Effector CD4-positive, alpha-beta T cell (primary cell): ENCODE data around the gene PPP1R15B.
"Not testable (repeated sequence)": the region's sequence is repeated elsewhere in the genome, so short reads cannot be mapped to it uniquely, and the experiment has no call there.

ENCODE experiments used
- DNase-seq: peaks from one replicate; pipeline ENCODE4 v3.0.0-alpha.2; 2020

The PPP1R15B gene

DNA sequence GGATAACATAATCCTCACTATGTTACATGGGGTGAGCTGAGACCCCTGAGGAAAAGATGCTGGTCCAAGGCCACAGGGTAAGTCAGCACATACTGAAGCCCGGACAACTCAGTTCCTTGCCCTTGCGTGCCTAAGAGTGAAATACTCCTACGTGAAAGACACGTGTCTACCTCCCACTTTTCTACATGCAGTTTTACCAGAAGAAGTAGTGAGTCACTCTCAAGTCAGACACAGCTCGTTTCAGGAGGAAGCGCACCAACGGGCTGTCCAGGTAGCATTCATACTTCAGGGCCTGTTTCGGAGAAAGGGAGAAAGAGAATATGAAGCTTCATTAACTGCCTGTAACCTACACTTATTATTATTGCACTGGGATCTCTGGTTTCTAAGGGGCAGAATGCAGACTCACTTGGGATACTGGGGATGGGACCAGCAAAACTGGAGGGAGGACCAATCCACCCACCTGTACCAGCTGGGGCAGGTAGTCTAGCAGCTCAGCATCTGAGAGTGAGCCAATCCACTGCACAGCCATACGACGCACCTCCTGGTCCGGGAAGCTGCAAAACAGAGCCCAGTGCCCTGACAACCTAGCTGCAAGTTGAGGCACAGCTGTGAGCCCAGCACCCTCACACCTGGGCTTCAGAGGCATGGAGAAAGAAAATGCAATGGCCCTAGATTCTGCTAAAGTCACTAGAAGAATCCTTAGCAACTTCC lies 32.4 kb upstream of the PPP1R15B start:
- no peak for DNase-seq

DNA sequence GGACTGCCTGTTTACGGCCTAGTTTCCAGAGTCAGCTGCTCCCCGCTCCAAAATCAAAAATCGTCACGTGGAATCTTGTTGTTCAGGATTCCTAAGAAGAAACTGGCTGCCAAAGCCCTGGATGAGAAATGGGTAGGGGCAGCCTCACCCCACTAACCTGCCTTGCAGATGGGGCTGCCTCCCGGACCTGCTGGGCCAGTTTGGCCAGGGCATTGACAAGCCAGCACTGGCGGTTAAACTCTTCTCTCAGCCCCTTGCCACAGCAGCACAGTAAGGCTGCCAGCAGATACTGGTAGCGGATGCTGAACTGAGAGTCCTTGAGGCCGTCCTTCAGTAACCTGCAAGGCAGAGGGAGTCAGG lies 31.6 kb upstream of the PPP1R15B start:
- no peak for DNase-seq

DNA sequence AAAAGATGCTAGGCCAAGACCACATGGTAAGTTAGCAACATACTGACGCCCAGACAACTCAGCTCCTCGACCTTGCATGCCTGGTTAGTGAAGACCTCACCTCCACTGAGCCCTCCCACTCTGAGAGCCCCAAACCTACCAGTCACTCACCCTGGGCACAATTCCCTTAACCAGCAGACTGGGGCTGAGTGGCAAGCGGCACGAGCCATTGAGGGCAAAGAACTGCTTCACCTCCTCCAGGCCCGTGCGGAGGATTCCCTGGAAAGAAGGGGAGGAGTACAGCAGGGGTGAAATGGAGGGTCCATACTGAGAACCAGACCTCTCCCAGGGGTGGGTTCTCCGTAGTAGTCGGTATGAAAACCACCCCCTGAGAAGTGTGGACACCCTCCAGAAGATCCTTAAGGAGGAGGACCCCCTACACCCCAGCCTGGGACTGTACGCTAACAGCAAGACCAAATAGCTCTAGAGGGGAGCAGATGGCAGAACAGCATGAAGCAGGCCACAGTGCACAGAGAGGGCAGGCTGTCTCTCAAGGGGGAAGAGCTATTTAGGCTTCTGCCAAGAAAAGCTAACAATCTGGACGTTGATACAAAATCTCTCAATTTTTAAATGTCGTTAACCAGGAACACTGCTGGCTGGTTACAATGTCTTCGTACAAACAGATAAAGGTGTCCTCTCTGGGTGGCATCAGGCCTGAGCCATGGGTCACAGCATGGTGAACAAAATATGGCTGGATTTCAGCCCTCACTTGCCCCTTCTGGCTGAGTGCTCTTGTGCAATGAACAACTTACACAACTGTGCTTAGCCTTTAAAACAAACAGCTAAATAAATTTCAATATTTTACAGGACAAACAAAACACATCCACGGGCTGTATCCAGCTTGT lies 31.0 kb upstream of the PPP1R15B start:
- no peak for DNase-seq

DNA sequence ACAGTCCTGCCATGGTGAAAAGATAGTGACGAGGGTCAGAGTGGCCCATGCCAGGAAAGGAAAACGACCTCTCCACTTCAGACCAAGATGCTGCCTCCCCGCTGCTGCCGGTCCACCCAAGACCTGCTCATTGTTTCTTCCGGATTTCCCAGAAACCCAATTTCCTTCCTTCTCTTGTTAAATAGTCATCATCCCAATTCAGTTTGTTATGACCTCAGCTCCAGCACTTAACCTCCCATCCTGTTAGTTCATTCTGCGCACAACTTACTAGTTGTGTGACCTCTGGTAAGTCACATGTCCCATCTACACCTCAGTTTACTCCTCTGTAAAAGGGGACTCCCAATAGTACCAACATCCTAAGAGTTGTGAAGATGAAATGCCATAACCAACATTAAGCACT lies 29.9 kb upstream of the PPP1R15B start:
- DNase-seq: no peak

DNA sequence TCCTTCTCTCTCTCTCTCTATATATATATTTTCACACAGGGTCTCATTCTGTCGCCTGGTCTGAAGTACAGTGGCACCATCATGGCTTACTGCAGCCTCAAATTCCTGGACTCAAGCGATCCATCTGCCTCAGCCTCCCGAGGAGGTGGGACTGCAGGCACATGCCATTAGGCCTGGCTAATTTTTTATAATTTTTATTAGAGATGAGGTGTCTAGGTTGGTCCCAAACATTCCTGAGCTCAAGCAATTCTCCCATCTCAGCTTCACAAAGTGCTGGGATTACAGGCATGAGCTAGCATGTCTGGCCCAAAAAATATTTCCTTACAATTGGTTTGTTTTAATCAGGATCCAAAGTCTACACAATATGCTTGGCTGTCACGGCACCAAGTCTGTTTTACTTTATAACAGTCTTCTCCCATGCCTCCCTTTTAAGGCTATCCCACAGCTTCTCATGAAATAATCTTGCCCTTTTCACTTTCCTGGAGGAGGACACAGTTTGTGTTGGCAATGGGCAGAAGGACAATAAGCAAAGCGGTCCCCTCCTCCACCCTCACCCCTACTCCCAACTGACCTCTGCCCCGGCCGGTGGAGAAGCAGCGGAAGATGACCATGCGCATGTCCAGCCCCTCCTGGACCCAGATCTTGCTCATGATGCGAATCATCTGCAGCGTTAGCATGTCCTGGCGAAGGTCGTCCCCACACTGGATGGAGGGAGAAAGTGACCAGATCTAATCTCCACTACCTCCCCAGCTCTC lies 28.2 kb upstream of the PPP1R15B start:
- no peak for DNase-seq

DNA sequence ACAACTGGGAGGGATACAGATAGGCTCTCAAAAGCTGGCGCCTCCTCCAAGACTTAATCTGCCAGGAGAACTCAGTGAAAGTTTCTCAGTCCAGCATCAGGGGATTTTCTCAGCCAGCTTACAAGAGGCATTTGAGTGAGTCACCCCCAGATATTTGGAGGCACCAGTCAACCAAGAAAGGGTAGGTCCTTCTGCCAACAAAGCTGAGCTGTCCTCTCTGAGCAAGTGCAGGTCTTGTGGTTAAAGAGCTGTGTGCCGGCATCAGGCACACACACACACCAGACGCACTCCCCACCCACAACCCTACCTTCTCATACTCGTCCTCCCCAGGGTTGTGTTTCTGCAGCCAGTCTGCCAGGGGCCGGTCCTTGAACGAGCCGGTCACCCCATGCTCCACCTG lies 27.0 kb upstream of the PPP1R15B start:
- no peak for DNase-seq

DNA sequence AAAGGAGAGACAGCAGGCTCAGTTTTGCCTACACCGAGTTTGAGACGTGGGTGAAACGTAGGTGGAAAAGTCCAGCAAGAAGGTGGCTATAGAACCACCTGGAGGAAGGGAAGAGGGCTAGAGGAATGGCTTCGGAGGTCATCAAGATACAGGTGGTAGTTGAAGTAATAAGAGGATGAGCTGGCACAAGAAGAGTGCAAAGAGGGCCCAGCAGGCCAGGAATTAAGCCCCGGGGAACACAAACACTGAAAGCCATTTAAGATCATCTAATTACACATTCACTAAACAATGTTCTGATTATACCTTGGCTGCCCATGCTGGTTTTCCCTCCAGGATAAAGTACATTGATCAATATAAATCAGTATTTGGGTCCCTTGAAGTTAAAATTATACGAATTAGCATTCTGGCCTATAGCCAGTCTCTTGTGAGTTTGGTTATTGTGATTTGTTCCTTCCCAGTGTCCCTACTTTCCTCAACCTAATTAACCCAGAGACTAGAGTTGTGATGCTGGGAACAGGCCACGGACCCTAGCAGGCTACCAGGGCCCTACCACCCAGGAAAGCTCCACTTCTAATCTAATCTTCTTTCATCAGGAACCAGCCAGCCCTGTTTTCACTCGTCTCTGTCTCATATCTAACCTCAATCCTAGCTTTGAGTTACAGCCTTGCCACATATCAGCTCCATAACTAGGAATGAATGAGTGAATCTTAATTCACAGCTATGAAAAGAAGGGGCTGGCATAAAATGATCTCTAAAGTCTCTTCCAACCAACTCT lies 26.4 kb upstream of the PPP1R15B start:
- DNase-seq: no peak

DNA sequence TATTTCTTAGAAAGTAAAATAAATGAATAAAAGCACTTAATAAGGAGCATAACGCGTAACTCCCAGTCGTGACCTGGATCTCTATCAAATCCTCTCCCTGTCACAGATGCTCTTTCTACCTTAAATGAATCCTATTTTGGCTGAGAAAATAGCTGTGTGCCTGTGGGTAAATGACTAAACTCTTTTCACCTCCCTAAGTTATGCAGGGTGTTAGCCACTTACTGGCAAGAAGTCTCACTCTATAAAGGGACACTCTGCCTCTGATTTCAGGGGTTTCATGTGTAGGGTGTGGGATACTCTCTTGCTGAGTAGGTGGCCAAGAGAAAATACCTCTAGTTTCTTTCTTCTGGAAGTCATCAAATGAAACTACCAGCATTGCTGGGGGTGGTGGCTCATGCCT lies 24.3 kb upstream of the PPP1R15B start:
- no peak for DNase-seq

DNA sequence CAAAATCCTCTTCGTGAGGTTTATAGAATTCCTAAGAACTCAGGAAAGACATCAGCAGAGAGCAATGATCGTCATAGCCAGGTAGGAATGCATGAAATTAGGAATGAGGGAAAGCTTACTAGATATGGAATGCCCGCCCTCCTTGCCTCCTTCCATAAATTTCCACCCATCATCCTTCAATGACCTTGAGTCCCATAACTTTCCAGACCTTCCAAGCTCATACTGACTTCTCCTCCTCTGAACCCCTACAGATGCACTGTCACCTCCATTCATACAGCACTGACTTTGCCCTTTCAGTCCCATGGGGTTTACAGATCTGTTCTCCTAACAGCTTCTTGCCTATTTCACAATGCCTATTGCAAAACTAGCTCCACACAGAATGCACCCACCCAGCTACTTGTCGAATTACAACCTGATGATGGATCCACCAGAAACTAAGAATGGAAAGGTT lies 23.8 kb upstream of the PPP1R15B start:
- no peak for DNase-seq

DNA sequence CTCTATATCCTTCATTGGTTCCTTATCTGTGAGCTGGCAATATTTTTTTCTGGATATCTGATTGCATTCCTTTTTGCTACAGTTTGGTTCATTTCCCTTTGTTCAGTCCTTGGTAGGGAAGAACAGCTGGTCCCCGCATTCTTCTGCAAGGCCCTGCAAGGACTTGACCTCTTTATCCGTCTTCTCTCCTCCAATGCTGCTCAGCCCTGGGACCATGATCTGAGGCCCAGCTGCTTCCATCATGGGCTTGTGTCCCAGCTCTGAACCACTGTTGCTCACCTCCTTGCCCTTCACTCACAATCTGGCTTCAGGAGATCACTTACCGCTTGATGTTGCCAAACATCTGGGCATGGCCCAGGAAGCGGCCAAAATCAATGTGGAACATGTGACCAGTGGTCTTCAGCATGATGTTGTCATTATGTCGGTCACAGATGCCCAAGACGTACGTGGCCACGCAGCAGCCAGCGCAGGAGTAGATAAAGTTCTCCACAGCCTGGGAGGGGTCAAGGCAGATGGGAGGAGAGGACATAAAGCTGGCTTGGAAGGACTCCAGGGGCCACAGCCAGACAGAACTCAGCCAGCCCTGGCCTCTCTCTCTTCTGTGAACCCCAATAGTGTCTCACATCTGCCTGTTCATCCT lies 22.6 kb upstream of the PPP1R15B start:
- DNase-seq: no peak

DNA sequence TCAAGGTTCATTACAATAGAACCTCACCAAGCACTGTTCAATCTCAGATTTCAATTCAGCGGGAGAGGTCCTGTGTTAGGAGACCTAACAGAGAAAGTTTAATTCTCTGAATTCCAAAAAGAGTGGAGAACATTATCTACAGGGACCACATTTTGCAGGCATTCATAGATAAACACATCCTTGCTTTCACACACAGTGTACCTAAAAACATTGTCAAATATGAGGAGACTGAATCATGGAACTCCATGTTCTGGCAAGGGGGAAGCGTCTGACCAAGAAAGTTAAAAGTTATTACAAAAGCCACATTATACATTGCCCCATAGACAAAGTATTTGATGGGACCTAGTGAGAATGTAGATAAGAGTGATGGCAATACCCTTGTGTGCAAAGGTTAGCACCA lies 21.1 kb upstream of the PPP1R15B start:
- no peak for DNase-seq

DNA sequence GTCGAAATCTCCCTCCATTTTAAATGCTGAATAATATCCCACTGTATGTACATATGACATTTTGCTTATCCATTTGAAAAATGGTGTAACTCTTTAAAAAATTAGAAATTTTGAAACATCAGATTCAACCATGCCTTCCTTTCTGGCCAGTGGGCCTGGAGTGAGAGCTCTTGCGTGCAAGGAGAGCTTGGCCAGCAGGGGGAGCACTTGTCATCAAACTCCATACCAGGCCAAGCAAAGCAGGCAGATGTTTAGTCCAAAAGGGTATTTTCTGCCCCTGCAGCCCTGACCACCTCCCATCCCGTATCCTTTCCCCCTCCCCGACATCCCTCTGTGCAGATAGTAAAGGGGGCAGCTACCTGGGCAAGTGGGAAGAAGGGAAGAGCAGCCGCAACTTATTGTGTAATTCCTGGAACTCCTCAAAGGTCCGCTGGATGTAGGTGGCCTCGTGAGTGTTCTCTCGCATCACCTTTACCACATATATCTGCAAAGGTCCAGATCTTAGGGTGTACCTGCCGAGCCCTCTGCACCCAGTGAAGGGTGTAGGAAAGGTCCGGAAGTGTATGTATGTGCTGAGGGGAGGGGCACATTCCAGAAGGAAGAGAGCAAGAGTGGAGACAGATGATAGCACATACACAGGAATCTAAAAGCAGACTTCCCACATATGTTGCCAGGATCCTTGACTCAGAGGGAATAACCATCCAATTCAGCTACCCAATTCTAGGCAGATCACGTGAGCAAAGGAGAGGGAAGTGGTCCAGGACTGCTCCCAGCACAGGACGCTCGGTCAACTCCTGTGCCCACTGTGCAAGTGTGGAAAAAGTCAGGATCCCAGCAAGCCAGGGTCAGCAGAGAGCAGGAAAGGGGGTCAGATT lies 19.9 kb upstream of the PPP1R15B start:
- DNase-seq: peak; percentile 77

DNA sequence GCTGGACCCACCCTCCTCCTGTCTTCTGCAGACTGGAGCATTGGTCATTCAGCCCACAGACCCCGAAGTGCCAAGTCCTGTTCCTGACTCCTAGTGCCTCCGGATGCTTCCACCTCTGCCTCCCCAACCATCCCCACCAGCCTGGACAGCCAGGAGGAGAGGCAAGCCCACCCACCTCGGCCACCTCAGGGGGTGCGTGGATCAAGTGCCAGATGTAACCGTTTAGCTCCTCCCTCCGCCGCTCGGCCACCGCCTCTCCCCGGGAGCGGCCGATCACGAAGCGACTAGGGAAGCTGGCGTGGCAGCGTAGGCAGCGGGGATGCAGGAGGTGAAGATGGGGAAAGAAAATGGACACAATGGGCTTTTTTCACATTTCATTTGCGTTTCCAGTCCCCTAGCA lies 18.1 kb upstream of the PPP1R15B start:
- no peak for DNase-seq

DNA sequence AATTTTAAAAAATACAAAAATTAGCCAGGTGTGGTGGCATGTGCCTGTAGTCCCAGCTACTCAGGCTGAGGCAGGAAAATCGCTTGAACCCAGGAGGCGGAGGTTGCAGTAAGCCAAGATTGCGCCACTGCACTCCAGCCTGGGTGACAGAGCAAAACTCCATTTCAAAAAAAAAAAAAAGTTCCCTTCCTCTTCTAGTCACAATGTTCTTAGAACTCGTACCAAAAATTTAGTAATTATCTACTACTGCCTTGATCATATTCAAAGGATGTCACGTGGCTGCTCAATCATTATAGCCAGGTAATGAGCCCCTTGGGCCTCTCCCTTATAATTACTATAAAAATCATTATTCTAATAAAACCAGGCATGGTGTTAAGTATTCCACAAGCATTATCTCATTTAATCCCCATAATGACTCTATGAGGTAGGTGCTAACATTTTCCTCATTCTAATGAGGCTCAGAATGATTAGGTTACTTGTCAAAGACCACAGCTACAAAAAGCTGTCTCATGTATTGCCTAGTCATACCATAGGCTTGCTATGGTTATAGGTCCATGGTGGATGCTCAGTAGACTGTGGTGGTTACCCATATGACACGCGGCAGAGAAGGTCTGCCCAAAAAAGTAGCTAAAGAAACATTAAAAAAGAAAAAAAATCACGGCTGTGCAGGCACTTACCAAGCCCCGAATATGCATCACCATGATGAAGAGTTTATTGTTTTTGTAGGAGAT lies 15.5 kb upstream of the PPP1R15B start:
- no peak for DNase-seq

DNA sequence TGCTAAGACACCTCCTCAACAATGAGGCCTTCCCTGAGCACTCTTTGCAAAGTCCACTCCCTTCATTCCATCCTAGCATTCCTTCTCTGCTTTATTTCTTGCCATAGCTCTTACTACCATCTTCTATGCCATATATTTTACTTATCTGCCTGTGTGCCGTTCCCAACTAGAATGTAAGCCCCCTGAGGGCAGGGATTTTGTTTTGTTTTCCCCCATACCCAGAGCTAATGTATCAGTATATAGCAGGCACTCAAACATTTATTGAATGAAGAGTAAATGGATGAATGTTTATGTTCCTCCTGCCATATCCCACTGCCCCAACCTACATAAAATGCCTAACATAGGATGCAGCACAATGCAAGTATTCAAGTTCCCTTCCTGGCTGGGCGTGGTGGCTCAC lies 14.9 kb upstream of the PPP1R15B start:
- DNase-seq: no peak

DNA sequence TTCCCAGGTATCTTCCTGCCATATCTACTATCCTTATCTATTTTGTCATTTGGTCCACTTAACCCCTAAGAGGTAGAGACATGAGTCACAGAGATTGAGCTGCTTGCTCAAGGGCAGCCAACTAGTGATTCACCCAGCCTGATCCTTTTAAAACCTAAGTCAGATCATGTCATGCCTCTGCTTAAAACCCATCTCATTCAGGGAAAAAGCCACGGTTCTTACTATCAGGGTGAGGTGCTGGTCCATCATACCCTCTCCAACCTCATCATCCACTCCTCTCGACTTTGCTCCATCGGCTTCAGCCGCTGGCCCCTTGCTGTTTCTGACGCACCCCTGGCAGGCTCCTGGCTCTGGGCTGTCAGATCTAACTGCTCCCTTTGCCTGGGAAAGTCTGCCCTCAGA lies 14.4 kb upstream of the PPP1R15B start:
- DNase-seq: no peak

DNA sequence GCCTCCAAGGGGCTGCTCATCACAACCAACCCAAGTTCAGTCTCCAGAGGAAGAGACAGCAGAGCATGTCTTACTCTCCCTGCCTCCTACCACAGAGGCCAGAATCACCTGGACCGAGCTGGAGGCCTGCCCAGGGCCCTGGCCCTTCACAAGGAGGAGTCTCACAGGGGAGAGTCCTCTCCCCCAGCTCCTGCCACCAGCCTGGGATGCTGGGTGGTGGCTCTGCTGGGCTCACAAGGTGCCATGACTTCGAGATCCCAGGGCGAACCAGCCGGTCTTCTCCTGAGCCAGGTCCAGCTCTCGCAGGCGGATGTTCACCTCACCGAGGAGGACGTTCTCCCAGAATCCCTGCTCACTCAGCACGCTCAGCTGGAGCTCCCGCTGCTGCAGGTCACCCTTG lies 13.0 kb upstream of the PPP1R15B start:
- no peak for DNase-seq

DNA sequence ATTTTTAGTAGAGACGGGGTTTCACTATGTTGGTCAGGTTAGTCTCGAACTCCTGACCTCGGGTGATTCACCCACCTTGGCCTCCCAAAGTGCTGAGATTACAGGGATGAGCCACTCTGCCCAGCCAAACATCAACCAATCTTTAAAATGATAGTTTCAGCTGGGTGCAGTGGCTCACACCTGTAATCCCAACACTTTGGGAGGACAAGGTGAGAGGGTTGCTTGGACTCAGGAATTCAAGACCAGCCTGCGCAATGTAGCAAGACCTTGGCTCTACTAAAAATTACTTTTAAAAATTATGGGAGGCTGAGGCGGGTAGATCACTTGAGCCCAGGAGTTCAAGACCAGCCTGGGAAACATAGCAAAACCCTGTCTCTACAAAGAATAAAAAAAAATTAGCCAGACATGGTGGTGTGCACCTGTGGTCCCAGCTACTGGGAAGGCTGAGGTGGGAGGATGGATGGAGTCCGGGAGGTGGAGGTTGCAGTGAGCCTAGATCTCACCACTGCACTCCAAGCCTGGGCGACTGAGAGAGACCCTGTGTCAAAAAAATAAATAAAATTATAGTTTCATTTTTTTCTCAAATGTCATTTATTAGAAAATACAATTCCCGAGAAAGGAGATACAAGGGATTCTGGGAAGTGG lies 10.6 kb upstream of the PPP1R15B start:
- not testable (repeated sequence) for DNase-seq

DNA sequence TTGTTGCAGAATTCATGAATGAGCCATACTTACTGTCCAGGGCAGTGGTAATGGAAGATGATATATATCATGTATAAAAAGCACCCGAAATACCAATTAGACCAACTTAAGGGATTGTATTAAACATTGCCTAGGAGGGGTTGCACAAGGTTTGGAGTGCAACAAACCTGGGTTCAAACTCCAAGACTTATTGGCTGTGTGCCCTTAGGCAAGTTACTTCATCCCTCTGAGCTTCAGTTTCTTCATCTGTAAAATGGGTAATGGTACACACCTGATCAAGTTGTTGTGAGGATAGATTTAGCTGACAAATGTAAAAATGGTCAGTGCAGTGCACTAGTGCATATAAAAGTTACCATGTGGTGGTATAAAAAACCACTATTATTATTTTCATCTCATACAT lies 9.8 kb upstream of the PPP1R15B start:
- no peak for DNase-seq
